K562 (cell line): Measurements from ENCODE around the gene PDE2A. TPM values are rescaled to one million over a fixed set of nuclear protein-coding genes. Genes with fewer than 3 reads are reported as not detected.

Source experiments
- CBFA2T2 ChIP-seq: fragments of 450-650 bp; conservative IDR thresholded peaks from 2 replicates; pipeline ENCODE4 v1.6.1; 2017; ENCODE audit warnings: mild to moderate bottlenecking
- EP300 ChIP-seq: IDR thresholded peaks from 2 replicates; pipeline ENCODE4 v1.6.1; 2012; ENCODE audit warnings: low read length, improper control_type of control experiment
- EP400 ChIP-seq: fragments of 450-650 bp; IDR thresholded peaks from 2 replicates; pipeline ENCODE4 v1.6.1; 2017; ENCODE audit warnings: antibody characterized with exemption, mild to moderate bottlenecking, moderate library complexity
- FOSL1 ChIP-seq: fragments of 200-800 bp; sonication (Bioruptor generic); conservative IDR thresholded peaks from 2 replicates; pipeline ENCODE4 v1.6.1; 2016; ENCODE audit warnings: missing genetic modification characterization, missing compliant biosample characterization
- FOXJ2 ChIP-seq: fragments of 200-800 bp; sonication (Bioruptor generic); IDR thresholded peaks from 2 replicates; pipeline ENCODE4 v1.6.1; 2016; ENCODE audit warnings: missing genetic modification characterization, missing compliant biosample characterization
- FOXP1 ChIP-seq: sonication (generic); formaldehyde crosslinking; IDR thresholded peaks from 2 replicates; pipeline ENCODE4 v1.8.0; 2022; ENCODE audit warnings: mild to moderate bottlenecking, missing genetic modification reagents
- HEY1 ChIP-seq: fragments of 250-450 bp; sonication (Bioruptor Pico); IDR thresholded peaks from 2 replicates; pipeline ENCODE4 v1.5.0; 2020; ENCODE audit warnings: mild to moderate bottlenecking, moderate library complexity, borderline replicate concordance
- HNRNPH1 ChIP-seq: fragments of 200-400 bp; formaldehyde crosslinking; optimal IDR thresholded peaks from 2 replicates; pipeline ENCODE3; 2017; ENCODE audit warnings: low read depth, mild to moderate bottlenecking, low read length, moderate library complexity
- HOXB6 ChIP-seq: fragments of 250-450 bp; sonication (Bioruptor Pico); IDR thresholded peaks from 2 replicates; pipeline ENCODE4 v1.5.1; 2022; ENCODE audit warnings: mild to moderate bottlenecking, borderline replicate concordance
- ILF3 ChIP-seq: fragments of 450-650 bp; IDR thresholded peaks from 2 replicates; pipeline ENCODE4 v1.6.1; 2018; ENCODE audit warnings: antibody characterized with exemption, mild to moderate bottlenecking, moderate library complexity, borderline replicate concordance
- LEF1 ChIP-seq: fragments of 450-650 bp; IDR thresholded peaks from 2 replicates; pipeline ENCODE4 v1.6.1; 2016; ENCODE audit warnings: mild to moderate bottlenecking
- NFYB ChIP-seq: IDR thresholded peaks from 2 replicates; pipeline ENCODE4 v1.6.1; 2011; ENCODE audit warnings: mild to moderate bottlenecking, moderate library complexity; ENCODE audit not compliant: insufficient read length; ENCODE audit errors: extremely low read depth
- PHF21A ChIP-seq: fragments of 450-650 bp; IDR thresholded peaks from 2 replicates; pipeline ENCODE4 v1.6.1; 2017; ENCODE audit warnings: low read depth, borderline replicate concordance
- RBM25 ChIP-seq: fragments of 200-400 bp; formaldehyde crosslinking; IDR thresholded peaks from 2 replicates; pipeline ENCODE4 v1.6.1; 2018; ENCODE audit warnings: low read length, low read depth, moderate library complexity; ENCODE audit not compliant: severe bottlenecking
- SPI1 ChIP-seq: IDR thresholded peaks from 2 replicates; pipeline ENCODE4 v1.6.1; 2011; ENCODE audit warnings: low read depth, low read length, control low read depth, borderline replicate concordance
- ZNF165 ChIP-seq: fragments of 250-450 bp; sonication (Bioruptor Pico); IDR thresholded peaks from 2 replicates; pipeline ENCODE4 v1.4.0; 2020; ENCODE audit warnings: borderline replicate concordance
- ZNF324 ChIP-seq: fragments of 250-450 bp; sonication (Bioruptor Pico); IDR thresholded peaks from 2 replicates; pipeline ENCODE4 v1.4.0; 2020; ENCODE audit warnings: mild to moderate bottlenecking
- ZNF431 ChIP-seq: sonication (generic); formaldehyde crosslinking; IDR thresholded peaks from 2 replicates; pipeline ENCODE4 v1.8.0; 2022; ENCODE audit warnings: mild to moderate bottlenecking, missing genetic modification reagents
- ZNF507 ChIP-seq: conservative IDR thresholded peaks from 2 replicates; pipeline ENCODE4 v1.6.1; 2017; ENCODE audit warnings: missing genetic modification characterization, missing compliant biosample characterization
- ZNF589 ChIP-seq: fragments of 200-800 bp; sonication (Bioruptor generic); IDR thresholded peaks from 2 replicates; pipeline ENCODE4 v1.6.1; 2016; ENCODE audit warnings: low read depth, missing genetic modification characterization, missing compliant biosample characterization
- polyA plus RNA-seq, 8 experiments: library from polyadenylated mRNA; depleted of rRNA in 4 of 8; stranded (reverse) in 5 of 8; unstranded in 3 of 8; fragments of >200 nt; fragmentation: Nextera tagmentation in 2 of 8; fragmentation: Illumina TruSeq in 1 of 8; extraction: Ambion mirVana in 2 of 8; extraction: Trizol in 1 of 8; gene quantifications; 2 replicates each; pipeline versions ENCODE4 v1.2.1 to v1.2.3, GENCODE V29; 2011 to 2014; ENCODE audit warnings: inconsistent platforms in 1 of 8, missing spikeins in 1 of 8
- total RNA-seq, 7 experiments: library from RNA; depleted of rRNA in 6 of 7; stranded (reverse); fragments of >200 nt in 6 of 7; fragmentation: Illumina TruSeq in 2 of 7; extraction: Trizol in 2 of 7; gene quantifications; 2 replicates each; pipeline versions ENCODE4 v1.2.1 to v1.2.3, GENCODE V29; 2011 to 2021; ENCODE audit warnings: low replicate concordance in 1 of 7
- TF ChIP-seq, protein P1 (sequence below): fragments of 250-450 bp; sonication (Bioruptor Pico); IDR thresholded peaks from 2 replicates; pipeline ENCODE4 v1.4.0; 2020; ENCODE audit warnings: mild to moderate bottlenecking
- TF ChIP-seq, protein P2 (sequence below): fragments of 450-650 bp; formaldehyde crosslinking; IDR thresholded peaks from 2 replicates; pipeline ENCODE4 v1.4.0; 2020; ENCODE audit warnings: mild to moderate bottlenecking
- TF ChIP-seq, protein P3 (sequence below): IDR thresholded peaks from 2 replicates; pipeline ENCODE4 v1.6.1; 2014; ENCODE audit warnings: antibody characterized with exemption
- TF ChIP-seq, protein P4 (sequence below), 2 experiments: fragments of 250-450 bp in 1 of 2; fragments of 450-650 bp in 1 of 2; sonication (Bioruptor Pico) in 1 of 2; IDR thresholded peaks; 2 replicates each; pipeline versions ENCODE4 v1.6.1 to v1.8.0; 2016 to 2021; ENCODE audit warnings: mild to moderate bottlenecking in 2 of 2, moderate library complexity in 2 of 2, missing compliant biosample characterization in 1 of 2, missing genetic modification characterization in 1 of 2

Gene PDE2A
- total and polyA plus RNA-seq, 9 of the 15 experiments (the other 6 are each of a cell fraction or from before 2014, with no cell fraction given): 0.07 to 15.2 (median 1.6) TPM; not detected in 1

DNA sequence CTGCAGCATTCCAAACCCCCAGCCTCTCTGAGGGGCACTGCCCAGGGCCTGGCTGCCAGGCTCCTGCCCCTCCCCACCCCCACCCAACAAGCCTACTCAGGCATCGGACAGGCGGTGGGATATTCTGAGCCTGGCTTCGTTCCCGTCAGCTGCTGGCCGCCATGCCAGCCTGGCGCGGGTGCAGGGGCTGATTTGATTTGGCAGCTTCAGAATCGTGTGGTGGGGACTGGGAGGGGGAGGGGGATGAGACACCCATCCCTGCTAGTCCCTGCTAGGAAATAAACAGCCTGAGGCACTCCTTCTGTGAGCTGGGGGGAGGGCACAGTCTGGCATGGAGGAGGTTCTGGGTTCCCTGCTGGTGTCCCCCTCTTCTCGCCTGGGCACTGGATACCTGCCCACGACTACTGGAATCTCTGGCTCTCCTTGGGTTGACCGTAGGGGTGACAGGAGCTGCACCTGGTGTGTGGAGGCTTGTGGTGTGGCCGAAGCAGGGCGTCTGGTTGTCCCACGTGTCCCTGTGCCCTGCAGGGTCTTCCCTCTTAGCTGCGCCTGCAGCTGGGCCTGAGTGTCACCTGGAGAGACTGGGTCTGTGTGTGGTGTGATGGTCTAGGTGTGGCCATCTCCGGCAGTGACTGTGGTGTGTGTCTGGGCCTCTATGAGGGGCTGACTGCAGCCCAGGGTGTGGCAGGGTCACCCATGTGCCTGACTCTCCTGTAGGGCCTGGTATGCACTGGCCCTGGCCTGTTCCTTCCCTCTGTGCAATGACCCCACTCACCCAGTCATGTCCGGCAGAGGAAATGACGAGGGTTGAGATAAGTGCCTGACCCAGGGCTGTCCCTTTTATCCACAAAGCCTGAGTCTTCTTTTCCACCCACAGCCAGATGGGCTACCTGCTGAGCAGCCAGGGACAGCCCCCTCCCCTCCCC, 42.2 kb downstream of the PDE2A start (continued):
- TF ChIP-seq, protein P1, sequence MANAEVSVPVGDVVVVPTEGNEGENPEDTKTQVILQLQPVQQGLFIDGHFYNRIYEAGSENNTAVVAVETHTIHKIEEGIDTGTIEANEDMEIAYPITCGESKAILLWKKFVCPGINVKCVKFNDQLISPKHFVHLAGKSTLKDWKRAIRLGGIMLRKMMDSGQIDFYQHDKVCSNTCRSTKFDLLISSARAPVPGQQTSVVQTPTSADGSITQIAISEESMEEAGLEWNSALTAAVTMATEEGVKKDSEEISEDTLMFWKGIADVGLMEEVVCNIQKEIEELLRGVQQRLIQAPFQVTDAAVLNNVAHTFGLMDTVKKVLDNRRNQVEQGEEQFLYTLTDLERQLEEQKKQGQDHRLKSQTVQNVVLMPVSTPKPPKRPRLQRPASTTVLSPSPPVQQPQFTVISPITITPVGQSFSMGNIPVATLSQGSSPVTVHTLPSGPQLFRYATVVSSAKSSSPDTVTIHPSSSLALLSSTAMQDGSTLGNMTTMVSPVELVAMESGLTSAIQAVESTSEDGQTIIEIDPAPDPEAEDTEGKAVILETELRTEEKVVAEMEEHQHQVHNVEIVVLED: no peak
- TF ChIP-seq FOSL1 (tag) (0 out of 2 replicates have a peak, but pooled peaks have one; percentile 31), PHF21A (no peak), ILF3 (no peak), HNRNPH1 (no peak), LEF1 (peak; percentile 61; the same call in 1 of the 2 replicates), FOXP1 (no peak), ZNF431 (CRISPR knock-in tag) (no peak), HEY1 (no peak), ZNF507 (no peak), HOXB6 (CRISPR knock-in tag) (no peak), ZNF324 (CRISPR knock-in tag) (no peak), EP300 (peak; percentile 66; the same call in 1 of the 2 replicates), RBM25 (no peak), FOXJ2 (tag) (no peak), ZNF589 (CRISPR knock-in tag) (no peak), NFYB (no peak), CBFA2T2 (peak; percentile 61), ZNF165 (CRISPR knock-in tag) (no peak), EP400 (no peak; the same call in 1 of the 2 replicates), SPI1 (0 out of 2 replicates have a peak, but pooled peaks have one; percentile 26)
- TF ChIP-seq, protein P2, sequence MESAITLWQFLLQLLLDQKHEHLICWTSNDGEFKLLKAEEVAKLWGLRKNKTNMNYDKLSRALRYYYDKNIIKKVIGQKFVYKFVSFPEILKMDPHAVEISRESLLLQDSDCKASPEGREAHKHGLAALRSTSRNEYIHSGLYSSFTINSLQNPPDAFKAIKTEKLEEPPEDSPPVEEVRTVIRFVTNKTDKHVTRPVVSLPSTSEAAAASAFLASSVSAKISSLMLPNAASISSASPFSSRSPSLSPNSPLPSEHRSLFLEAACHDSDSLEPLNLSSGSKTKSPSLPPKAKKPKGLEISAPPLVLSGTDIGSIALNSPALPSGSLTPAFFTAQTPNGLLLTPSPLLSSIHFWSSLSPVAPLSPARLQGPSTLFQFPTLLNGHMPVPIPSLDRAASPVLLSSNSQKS (CRISPR knock-in tag): no peak
- TF ChIP-seq, protein P3, sequence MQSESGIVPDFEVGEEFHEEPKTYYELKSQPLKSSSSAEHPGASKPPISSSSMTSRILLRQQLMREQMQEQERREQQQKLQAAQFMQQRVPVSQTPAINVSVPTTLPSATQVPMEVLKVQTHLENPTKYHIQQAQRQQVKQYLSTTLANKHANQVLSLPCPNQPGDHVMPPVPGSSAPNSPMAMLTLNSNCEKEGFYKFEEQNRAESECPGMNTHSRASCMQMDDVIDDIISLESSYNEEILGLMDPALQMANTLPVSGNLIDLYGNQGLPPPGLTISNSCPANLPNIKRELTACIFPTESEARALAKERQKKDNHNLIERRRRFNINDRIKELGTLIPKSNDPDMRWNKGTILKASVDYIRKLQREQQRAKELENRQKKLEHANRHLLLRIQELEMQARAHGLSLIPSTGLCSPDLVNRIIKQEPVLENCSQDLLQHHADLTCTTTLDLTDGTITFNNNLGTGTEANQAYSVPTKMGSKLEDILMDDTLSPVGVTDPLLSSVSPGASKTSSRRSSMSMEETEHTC: no peak
- TF ChIP-seq, protein P4, sequence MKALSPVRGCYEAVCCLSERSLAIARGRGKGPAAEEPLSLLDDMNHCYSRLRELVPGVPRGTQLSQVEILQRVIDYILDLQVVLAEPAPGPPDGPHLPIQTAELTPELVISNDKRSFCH (CRISPR knock-in tag; IDR thresholded peaks at IDR 0.05): no peak
- TF ChIP-seq, protein P4 (tag; IDR thresholded peaks at IDR 0.05): peak; percentile 68; the same call in 1 of the 2 replicates
